GM12874 (cell line): Measurements from ENCODE around the gene MTERF2.

Experiments used
- CTCF ChIP-seq: IDR thresholded peaks from 2 replicates; pipeline ENCODE4 v1.5.1; 2011; ENCODE audit warnings: low read depth, mild to moderate bottlenecking, control low read depth, low read length, moderate library complexity; ENCODE audit not compliant: insufficient read depth

The MTERF2 gene

GRCh38 chr12:106960443-106960842 is 26.5 kb downstream of the MTERF2 start:
- no peak for TF ChIP-seq CTCF

- TF ChIP-seq CTCF: no peak
Measured at GRCh38 chr12:106957583-106957982, 29.4 kb downstream of the MTERF2 start.

- TF ChIP-seq CTCF: peak; percentile 14; the same call in 1 of the 2 replicates
Measured at GRCh38 chr12:106956048-106956578, 30.8 kb downstream of the MTERF2 start.

- no peak for TF ChIP-seq CTCF
Measured at GRCh38 chr12:106955377-106956047, 31.4 kb downstream of the MTERF2 start, which contains the start of gene TMEM263. Gene TMEM263, plus strand, starts transcription at chr12:106955907. Its CDS starts 11,210 bp downstream, at chr12:106967117.

GRCh38 chr12:106954462-106955376 is 32.2 kb downstream of the MTERF2 start:
- no peak for TF ChIP-seq CTCF

- TF ChIP-seq CTCF: no peak
Measured at GRCh38 chr12:106953352-106954250, 33.3 kb downstream of the MTERF2 start.
